Naive thymus-derived CD8-positive, alpha-beta T cell (primary cell): ENCODE data around the gene CPLANE1. TPM values are rescaled to one million over a fixed set of nuclear protein-coding genes. Genes with fewer than 3 reads are reported as not detected.
"Not testable (repeated sequence)": the region's sequence is repeated elsewhere in the genome, so short reads cannot be mapped to it uniquely, and the experiment has no call there.

Source experiments
- ATAC-seq, 2 donors: fragments of 150-1000 bp; cut with Tn5 transposase in 1 of 2; sonication (Bioruptor Pico), chemical (Tn5 transposase) in 1 of 2; 1 replicate in 1 of 2; 2 replicates in 1 of 2; pipeline ENCODE4 v1.10.0; 2021; ENCODE audit warnings: mild to moderate bottlenecking in 2 of 2, moderate library complexity in 2 of 2
- POLR2A ChIA-PET: fragments of 350-600 bp; sonication (Branson Sonifier 250); formaldehyde crosslinking; loops from one replicate; lab custom pipeline; 2021; ENCODE audit warnings: antibody characterized with exemption; lab: Charles Lee
- DNase-seq, 10 donors: peaks; one replicate each; pipeline versions ENCODE4 v3.0.0 to v3.0.0-alpha.2; 2020 to 2022
- H3K27ac Mint-ChIP-seq, 10 donors: one replicate each; pipeline ENCODE4 v1.8.0; 2020 to 2022; ENCODE audit warnings: mild to moderate bottlenecking in 10 of 10, mixed read lengths in 10 of 10, moderate library complexity in 4 of 10, inconsistent platforms in 1 of 10
- H3K27me3 Mint-ChIP-seq, 5 donors: one replicate each; pipeline ENCODE4 v1.8.0; 2021 to 2022; ENCODE audit warnings: mixed read lengths in 5 of 5
- H3K36me3 Mint-ChIP-seq, 3 donors: one replicate each; pipeline ENCODE4 v1.8.0; 2020 to 2022; ENCODE audit warnings: mixed read lengths in 3 of 3, mild to moderate bottlenecking in 2 of 3, inconsistent platforms in 1 of 3
- H3K4me1 Mint-ChIP-seq, 4 donors: one replicate each; pipeline ENCODE4 v1.8.0; 2021 to 2022; ENCODE audit warnings: mixed read lengths in 4 of 4
- H3K4me3 Mint-ChIP-seq, 10 donors: one replicate each; pipeline ENCODE4 v1.8.0; 2020 to 2022; ENCODE audit warnings: mild to moderate bottlenecking in 10 of 10, mixed read lengths in 10 of 10, moderate library complexity in 6 of 10, inconsistent platforms in 1 of 10
- H3K9me3 Mint-ChIP-seq, 9 donors: one replicate each; pipeline ENCODE4 v1.8.0; 2020 to 2022; ENCODE audit warnings: mixed read lengths in 9 of 9, mild to moderate bottlenecking in 3 of 9, inconsistent platforms in 1 of 9, moderate library complexity in 1 of 9
- polyA plus RNA-seq, 3 donors: library from polyadenylated mRNA; unstranded; fragments of 300-500 nt; fragmentation: Illumina TruSeq; gene quantifications; one replicate each; pipeline ENCODE4 v1.2.3, GENCODE V29; 2021
- total RNA-seq, 8 experiments: library from RNA in 2 of 8; stranded (reverse) in 2 of 8; gene quantifications; one replicate each; pipeline ENCODE4 v1.2.3 and lab custom pipeline; 2021 to 2026

The CPLANE1 gene
- total and polyA plus RNA-seq, 5 experiments from 2014 or later = 1.5 to 10.0 (median 2.6) TPM

DNA sequence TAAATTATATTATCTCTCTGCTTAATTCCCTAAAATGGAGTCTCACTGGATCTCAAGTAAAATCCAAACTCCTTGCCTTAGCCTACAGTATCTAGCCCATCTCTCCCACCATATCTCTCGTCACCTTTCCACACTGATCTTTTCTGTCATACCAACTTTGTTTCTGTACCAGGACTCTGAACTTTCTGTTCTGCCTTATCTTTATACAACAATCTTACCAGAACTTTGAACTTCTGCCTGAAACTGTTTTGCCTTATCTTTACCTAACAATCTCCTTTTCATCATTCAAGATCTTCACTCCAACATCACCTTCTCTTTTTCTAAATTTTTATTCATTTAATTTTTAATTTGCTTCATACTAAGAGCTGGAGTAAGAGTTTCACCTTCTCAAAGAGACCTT lies 139.0 kb downstream of the CPLANE1 start:
- Mint-ChIP-seq H3K27ac (peak overlapping the region in 9 of 10 donors; percentile 2 to 78 (median 66)), H3K27me3 (no peaks in the 10 kb centered on the region), H3K4me3 (peak overlapping the region in 3 of 10 donors; percentile 28 to 48 (median 41)), H3K4me1 (peaks cover 21 to 46% (median 34%) of the 10 kb centered on the region in 4 donors), H3K36me3 (peaks cover 14 to 39% (median 36%) of the 10 kb centered on the region in 3 donors), H3K9me3 (peaks cover 0 to 6% (median 0%) of the 10 kb centered on the region in 9 donors)
- DNase-seq (no peak), ATAC-seq (no peak)
- POLR2A ChIA-PET = no interaction called here

DNA sequence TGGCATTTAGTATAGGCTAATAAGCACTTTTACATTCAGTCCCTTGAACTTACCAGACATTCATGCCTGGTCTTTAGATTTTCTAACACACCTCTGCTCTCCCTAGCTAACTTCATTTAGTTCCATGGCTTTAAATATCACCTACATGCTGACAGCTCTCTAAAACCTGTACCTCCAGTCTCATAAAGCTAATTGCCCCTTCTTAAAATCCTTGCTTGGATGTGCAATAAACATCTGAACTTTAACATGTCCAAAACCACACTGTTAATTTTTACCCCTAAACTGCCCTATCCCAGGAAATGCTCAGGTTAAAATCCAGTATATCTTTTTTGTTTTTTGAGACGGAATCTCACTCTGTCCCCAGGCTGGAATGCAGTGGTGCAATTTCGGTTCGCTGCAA lies 139.8 kb downstream of the CPLANE1 start:
- Mint-ChIP-seq H3K4me3 (no peak overlapping the region), H3K36me3 (peaks cover 14 to 39% (median 36%) of the 10 kb centered on the region in 3 donors), H3K9me3 (peaks cover 0 to 6% (median 0%) of the 10 kb centered on the region in 9 donors), H3K27ac (peak overlapping the region in 1 of 10 donors; percentile 66), H3K4me1 (peaks cover 21 to 46% (median 34%) of the 10 kb centered on the region in 4 donors), H3K27me3 (no peaks in the 10 kb centered on the region)
- ATAC-seq (no peak), DNase-seq (no peak)
- POLR2A ChIA-PET = no interaction called here

- ATAC-seq = no peak
Measured at GRCh38 chr5:37103302-37103701, 145.9 kb downstream of the CPLANE1 start.

DNA sequence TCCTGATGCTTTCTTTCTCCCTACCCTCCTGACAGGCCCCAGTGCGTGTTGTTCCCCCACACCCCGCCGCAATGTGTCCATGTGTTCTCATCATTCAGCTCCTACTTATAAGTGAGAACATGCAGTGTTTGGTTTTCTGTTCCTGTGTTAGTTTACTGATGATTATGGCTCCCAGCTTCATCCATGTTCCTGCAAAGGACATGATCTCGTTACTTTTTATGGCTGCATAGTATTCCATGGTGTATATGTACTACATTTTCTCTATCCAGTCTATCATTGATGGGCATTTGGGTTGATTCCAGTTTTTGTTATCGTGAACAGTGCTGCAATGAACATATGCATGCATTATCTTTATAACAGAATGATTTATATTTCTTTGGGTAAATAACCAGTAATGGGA lies 149.9 kb downstream of the CPLANE1 start:
- Mint-ChIP-seq H3K9me3 (peaks cover 14 to 76% (median 42%) of the 10 kb centered on the region in 9 donors), H3K4me1 (peaks cover 5 to 16% (median 7%) of the 10 kb centered on the region in 4 donors), H3K4me3 (peak overlapping the region in 1 of 10 donors; percentile 17), H3K36me3 (peaks cover 21 to 52% (median 40%) of the 10 kb centered on the region in 3 donors)
- H3K27me3 Mint-ChIP-seq, POLR2A ChIA-PET, H3K27ac Mint-ChIP-seq, DNase-seq, ATAC-seq: not testable (repeated sequence)

More at GRCh38 chr5:37103302-37103701, 145.9 kb downstream of the CPLANE1 start:
- DNase-seq = no peak
- POLR2A ChIA-PET = no interaction called here
- Mint-ChIP-seq H3K4me3 (peak overlapping the region in 1 of 10 donors; percentile 44), H3K9me3 (peaks cover 4 to 43% (median 26%) of the 10 kb centered on the region in 9 donors), H3K36me3 (peaks cover 27 to 54% (median 35%) of the 10 kb centered on the region in 3 donors), H3K4me1 (peaks cover 5 to 16% (median 7%) of the 10 kb centered on the region in 4 donors), H3K27ac (peak overlapping the region in 1 of 10 donors; percentile 75), H3K27me3 (no peaks in the 10 kb centered on the region)

DNA sequence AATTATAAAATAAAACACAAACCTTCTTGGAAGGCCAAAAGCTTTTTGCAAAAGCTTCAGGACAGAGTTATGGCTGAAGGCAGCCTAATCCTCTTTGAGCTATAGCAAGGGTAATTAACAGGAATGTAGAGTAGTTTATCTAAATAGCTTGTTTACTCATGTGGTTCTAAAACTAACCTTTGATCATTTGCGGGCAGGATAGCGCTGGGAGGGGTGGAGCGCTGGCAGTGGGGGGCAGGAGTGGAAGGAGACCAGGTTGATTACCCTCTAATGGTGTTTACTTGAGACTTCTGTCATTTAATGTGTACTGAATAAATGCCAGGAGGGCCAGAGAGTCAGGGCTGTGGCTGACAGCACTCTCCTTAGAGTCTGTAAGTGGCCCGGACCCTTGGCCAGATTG lies 155.4 kb downstream of the CPLANE1 start:
- H3K4me3 Mint-ChIP-seq, ATAC-seq, H3K27me3 Mint-ChIP-seq, POLR2A ChIA-PET, DNase-seq, H3K4me1 Mint-ChIP-seq, H3K27ac Mint-ChIP-seq: not testable (repeated sequence)
- H3K9me3 Mint-ChIP-seq = peaks cover 4 to 38% (median 18%) of the 10 kb centered on the region in 9 donors
- H3K36me3 Mint-ChIP-seq = peaks cover 18 to 39% (median 24%) of the 10 kb centered on the region in 3 donors

DNA sequence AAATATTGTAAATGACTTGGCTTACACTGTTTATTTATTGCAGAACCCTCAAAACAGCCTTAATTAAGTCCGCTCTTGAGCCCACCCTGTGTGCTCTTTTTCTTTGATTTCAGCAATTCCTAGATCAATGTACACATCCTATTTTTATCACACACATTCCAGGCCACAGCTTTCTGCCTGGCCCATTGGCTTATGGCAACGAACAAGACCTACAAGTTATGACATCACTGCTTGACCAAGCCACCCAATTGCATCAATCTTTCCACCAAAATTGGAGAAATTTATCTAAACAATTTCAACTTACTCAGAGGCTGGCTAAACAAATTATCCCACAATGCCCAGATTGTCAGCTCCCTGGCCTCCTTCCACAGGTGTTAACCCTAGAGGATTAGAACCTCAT lies 158.4 kb downstream of the CPLANE1 start:
- Mint-ChIP-seq H3K36me3 (peaks cover 0 to 27% (median 12%) of the 10 kb centered on the region in 3 donors), H3K27me3 (no peaks in the 10 kb centered on the region), H3K4me3 (no peak overlapping the region), H3K9me3 (peaks cover 0 to 9% (median under 1%) of the 10 kb centered on the region in 9 donors), H3K27ac (no peak overlapping the region), H3K4me1 (peaks cover 0 to 2% (median 0%) of the 10 kb centered on the region in 4 donors)
- no peak for DNase-seq
- no peak for ATAC-seq
- POLR2A ChIA-PET = no interaction called here

GRCh38 chr5:37090123-37090726 lies 159.0 kb downstream of the CPLANE1 start:
- DNase-seq (no peak), ATAC-seq (no peak)
- H3K27me3 Mint-ChIP-seq = no peaks in the 10 kb centered on the region
- peaks cover 0 to 7% (median 0%) of the 10 kb centered on the region in 9 donors for H3K9me3 Mint-ChIP-seq
- H3K4me3 Mint-ChIP-seq = no peak overlapping the region
- POLR2A ChIA-PET = no interaction called here
- no peak overlapping the region for H3K27ac Mint-ChIP-seq
- peaks cover 0 to 2% (median 0%) of the 10 kb centered on the region in 4 donors for H3K4me1 Mint-ChIP-seq
- peaks cover 3 to 25% (median 12%) of the 10 kb centered on the region in 3 donors for H3K36me3 Mint-ChIP-seq

- Mint-ChIP-seq H3K9me3 (peaks cover 0 to 4% (median 0%) of the 10 kb centered on the region in 9 donors), H3K27me3 (no peaks in the 10 kb centered on the region), H3K27ac (no peak overlapping the region), H3K4me3 (no peak overlapping the region), H3K4me1 (peaks cover 0 to 4% (median 0%) of the 10 kb centered on the region in 4 donors), H3K36me3 (peaks cover 9 to 25% (median 19%) of the 10 kb centered on the region in 3 donors)
- no peak for ATAC-seq
- POLR2A ChIA-PET = no interaction called here
- no peak for DNase-seq
Measured at GRCh38 chr5:37088009-37088408, 161.2 kb downstream of the CPLANE1 start.

GRCh38 chr5:37086466-37087173 lies 162.6 kb downstream of the CPLANE1 start:
- ATAC-seq = no peak
- POLR2A ChIA-PET = no interaction called here
- Mint-ChIP-seq H3K27ac (no peak overlapping the region), H3K9me3 (peaks cover 0 to 4% (median 0%) of the 10 kb centered on the region in 9 donors), H3K27me3 (no peaks in the 10 kb centered on the region), H3K36me3 (peaks cover 9 to 32% (median 24%) of the 10 kb centered on the region in 3 donors), H3K4me3 (no peak overlapping the region), H3K4me1 (peaks cover 0 to 4% (median 0%) of the 10 kb centered on the region in 4 donors)
- no peak for DNase-seq

- H3K9me3 Mint-ChIP-seq, H3K27me3 Mint-ChIP-seq, H3K27ac Mint-ChIP-seq, ATAC-seq, H3K4me3 Mint-ChIP-seq, POLR2A ChIA-PET, H3K4me1 Mint-ChIP-seq, DNase-seq: not testable (repeated sequence)
- H3K36me3 Mint-ChIP-seq = peaks cover 9 to 33% (median 24%) of the 10 kb centered on the region in 3 donors
Measured at GRCh38 chr5:37086026-37086425, 163.2 kb downstream of the CPLANE1 start.

GRCh38 chr5:37082977-37083376 lies 166.2 kb downstream of the CPLANE1 start:
- DNase-seq, H3K27ac Mint-ChIP-seq, ATAC-seq, H3K4me3 Mint-ChIP-seq, H3K9me3 Mint-ChIP-seq, H3K27me3 Mint-ChIP-seq, H3K4me1 Mint-ChIP-seq, POLR2A ChIA-PET: not testable (repeated sequence)
- peaks cover 9 to 55% (median 46%) of the 10 kb centered on the region in 3 donors for H3K36me3 Mint-ChIP-seq

- no peaks in the 10 kb centered on the region for H3K27me3 Mint-ChIP-seq
- no peak overlapping the region for H3K27ac Mint-ChIP-seq
- H3K4me1 Mint-ChIP-seq = peaks cover 0 to 1% (median 0%) of the 10 kb centered on the region in 4 donors
- DNase-seq (no peak), ATAC-seq (no peak)
- peaks cover 9 to 44% (median 41%) of the 10 kb centered on the region in 3 donors for H3K36me3 Mint-ChIP-seq
- H3K9me3 Mint-ChIP-seq = peaks cover 0 to 4% (median 0%) of the 10 kb centered on the region in 9 donors
- H3K4me3 Mint-ChIP-seq = no peak overlapping the region
- POLR2A ChIA-PET = no interaction called here
Measured at GRCh38 chr5:37080697-37081096, 168.5 kb downstream of the CPLANE1 start.

DNA sequence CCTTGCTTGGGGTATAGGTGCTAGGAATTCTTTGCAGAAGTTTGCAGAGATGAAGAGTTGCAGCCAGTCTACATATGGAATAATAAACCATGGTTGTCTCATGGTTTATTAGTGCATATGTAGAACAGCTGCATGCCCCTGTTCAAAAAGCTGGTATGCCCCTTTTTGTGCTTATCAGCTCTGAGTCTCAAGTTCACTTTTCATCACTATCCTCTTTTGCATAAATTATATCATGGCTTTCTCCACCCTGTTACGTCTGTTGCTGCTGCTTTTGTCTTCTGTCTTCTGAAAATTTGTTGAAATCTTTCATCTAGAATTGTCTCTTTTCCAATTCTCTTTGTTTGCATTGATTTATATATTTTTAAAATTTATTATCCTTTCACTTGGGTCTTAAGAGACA lies 172.0 kb downstream of the CPLANE1 start:
- peaks cover 0 to 4% (median 0%) of the 10 kb centered on the region in 9 donors for H3K9me3 Mint-ChIP-seq
- ATAC-seq (no peak), DNase-seq (no peak)
- no peak overlapping the region for H3K4me3 Mint-ChIP-seq
- H3K27me3 Mint-ChIP-seq = no peaks in the 10 kb centered on the region
- POLR2A ChIA-PET = no interaction called here
- H3K36me3 Mint-ChIP-seq = peaks cover 0 to 29% (median 24%) of the 10 kb centered on the region in 3 donors
- no peaks in the 10 kb centered on the region for H3K4me1 Mint-ChIP-seq
- H3K27ac Mint-ChIP-seq = no peak overlapping the region
